Lower leg skin (tissue), 3 donors: ENCODE measurements around the gene TSPAN31.

Experiments used
- POLR2A ChIP-seq, 2 donors: fragments of 450-650 bp; IDR thresholded peaks; one replicate each; pipeline ENCODE4 v1.6.1; 2016 to 2017; ENCODE audit warnings: antibody characterized with exemption in 2 of 2, mild to moderate bottlenecking in 1 of 2, moderate library complexity in 1 of 2
- TF ChIP-seq, protein P1 (sequence below), 3 donors: fragments of 450-650 bp; IDR thresholded peaks; one replicate each; pipeline ENCODE4 v1.5.1; 2016; ENCODE audit warnings: antibody characterized with exemption in 3 of 3, mild to moderate bottlenecking in 3 of 3, moderate library complexity in 2 of 3

DNA sequence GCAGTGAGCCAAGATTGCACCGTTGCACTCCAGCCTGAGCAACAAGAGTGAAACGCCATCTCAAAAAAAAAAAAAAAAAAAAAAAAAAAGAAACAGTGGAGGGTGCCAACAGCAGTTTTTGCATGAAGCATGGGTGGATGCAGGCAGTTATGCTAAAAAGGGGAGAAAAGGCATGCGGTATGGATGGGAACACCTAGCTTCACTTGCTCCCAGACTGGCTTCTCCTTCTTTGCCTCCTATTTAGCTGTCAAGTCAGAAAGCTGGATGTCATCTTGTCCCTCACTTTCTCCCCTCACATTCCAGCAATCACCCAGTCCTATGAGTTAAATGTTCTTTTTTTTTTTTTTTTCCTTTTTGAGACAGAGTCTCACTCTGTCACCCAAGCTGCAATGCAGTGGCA is 30.2 kb downstream of the TSPAN31 start:
- TF ChIP-seq, protein P1, sequence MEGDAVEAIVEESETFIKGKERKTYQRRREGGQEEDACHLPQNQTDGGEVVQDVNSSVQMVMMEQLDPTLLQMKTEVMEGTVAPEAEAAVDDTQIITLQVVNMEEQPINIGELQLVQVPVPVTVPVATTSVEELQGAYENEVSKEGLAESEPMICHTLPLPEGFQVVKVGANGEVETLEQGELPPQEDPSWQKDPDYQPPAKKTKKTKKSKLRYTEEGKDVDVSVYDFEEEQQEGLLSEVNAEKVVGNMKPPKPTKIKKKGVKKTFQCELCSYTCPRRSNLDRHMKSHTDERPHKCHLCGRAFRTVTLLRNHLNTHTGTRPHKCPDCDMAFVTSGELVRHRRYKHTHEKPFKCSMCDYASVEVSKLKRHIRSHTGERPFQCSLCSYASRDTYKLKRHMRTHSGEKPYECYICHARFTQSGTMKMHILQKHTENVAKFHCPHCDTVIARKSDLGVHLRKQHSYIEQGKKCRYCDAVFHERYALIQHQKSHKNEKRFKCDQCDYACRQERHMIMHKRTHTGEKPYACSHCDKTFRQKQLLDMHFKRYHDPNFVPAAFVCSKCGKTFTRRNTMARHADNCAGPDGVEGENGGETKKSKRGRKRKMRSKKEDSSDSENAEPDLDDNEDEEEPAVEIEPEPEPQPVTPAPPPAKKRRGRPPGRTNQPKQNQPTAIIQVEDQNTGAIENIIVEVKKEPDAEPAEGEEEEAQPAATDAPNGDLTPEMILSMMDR (IDR thresholded peaks at IDR 0.05), result no peak
- no peak for TF ChIP-seq POLR2A (IDR thresholded peaks at IDR 0.05)
